SU-DHL-6 (cell line): ENCODE data around the gene L1TD1.

Experiments used
- H2AFZ ChIP-seq: fragments of 200-600 bp; sonication (generic); 2 replicates; pipeline ENCODE4 v1.6.1; 2014; ENCODE audit warnings: low read depth, mild to moderate bottlenecking, moderate library complexity, mixed read lengths, antibody characterized with exemption, low read length; ENCODE audit not compliant: severe bottlenecking
- H3F3A ChIP-seq: fragments of 200-600 bp; shearing (Covaris generic); 2 replicates; pipeline ENCODE4 v1.6.0; 2016; ENCODE audit warnings: antibody characterized with exemption, mild to moderate bottlenecking; ENCODE audit not compliant: insufficient read depth
- H3K27ac ChIP-seq: fragments of 200-600 bp; sonication (generic); 2 replicates; pipeline ENCODE4 v1.5.1; 2016; ENCODE audit warnings: low read depth, mild to moderate bottlenecking, low read length, moderate library complexity, mixed read lengths
- H3K27me3 ChIP-seq: fragments of 200-600 bp; sonication (generic), shearing (Covaris generic); 2 replicates; pipeline ENCODE4 v1.6.0; 2014; ENCODE audit warnings: mild to moderate bottlenecking, low read length
- H3K36me3 ChIP-seq: fragments of 200-600 bp; sonication (generic); 2 replicates; pipeline ENCODE4 v1.6.1; 2014; ENCODE audit warnings: mild to moderate bottlenecking, low read length, mixed read lengths
- H3K4me2 ChIP-seq: fragments of 300-600, 200-600 bp; shearing (Covaris generic), sonication (generic); 2 replicates; pipeline ENCODE4 v1.6.0; 2014; ENCODE audit warnings: low read length, low read depth, mild to moderate bottlenecking; ENCODE audit not compliant: poor library complexity, severe bottlenecking
- H3K4me3 ChIP-seq: fragments of 200-600 bp; sonication (generic); 2 replicates; pipeline ENCODE4 v1.5.1; 2014; ENCODE audit warnings: antibody characterized with exemption, low read length, mild to moderate bottlenecking, mixed read lengths; ENCODE audit not compliant: insufficient read depth, poor library complexity, severe bottlenecking
- H3K79me2 ChIP-seq: fragments of 200-600 bp; sonication (generic); 2 replicates; pipeline ENCODE4 v1.6.1; 2014; ENCODE audit warnings: mild to moderate bottlenecking, low read length, moderate library complexity; ENCODE audit not compliant: insufficient read depth
- H3K9ac ChIP-seq: fragments of 200-600 bp; sonication (generic); 2 replicates; pipeline ENCODE4 v1.7.0; 2014; ENCODE audit warnings: mild to moderate bottlenecking, low read length
- H3K9me2 ChIP-seq: fragments of 200-600 bp; sonication (generic); replicated peaks from 2 replicates; pipeline ENCODE4 v1.6.1; 2014; ENCODE audit warnings: low read length; ENCODE audit not compliant: insufficient read depth
- H3K9me3 ChIP-seq: fragments of 200-600 bp; sonication (generic); 2 replicates; pipeline ENCODE4 v1.6.1; 2014; ENCODE audit warnings: low read length, mixed read lengths; ENCODE audit not compliant: insufficient read depth
- H4K20me1 ChIP-seq: fragments of 200-600 bp; sonication (generic); 2 replicates; pipeline ENCODE4 v1.6.1; 2014; ENCODE audit warnings: low read depth, mild to moderate bottlenecking, antibody characterized with exemption, low read length, moderate library complexity, mixed read lengths
- CTCF ChIP-seq: fragments of 200-600 bp; sonication (generic); IDR thresholded peaks from one replicate; pipeline ENCODE4 v1.5.1; 2017; ENCODE audit warnings: antibody characterized with exemption, mild to moderate bottlenecking, low read length, moderate library complexity; ENCODE audit not compliant: insufficient read depth, poor library complexity, severe bottlenecking
- EZH2phosphoT487 ChIP-seq: fragments of 200-600 bp; sonication (generic), shearing (Covaris generic); conservative IDR thresholded peaks from 2 replicates; pipeline ENCODE4 v1.6.1; 2018; ENCODE audit warnings: mild to moderate bottlenecking, antibody characterized with exemption, low read length, moderate library complexity, mixed read lengths

L1TD1 gene

GRCh38 chr1:62175568-62176179 is 19.0 kb upstream of the L1TD1 start:
- Histone ChIP-seq H3K9me2 (no peaks in the 10 kb centered on the region), H3K4me2 (no peak overlapping the region), H3K4me3 (no peak overlapping the region), H3K79me2 (no peaks in the 10 kb centered on the region), H3K27me3 (no peaks in the 10 kb centered on the region), H3K27ac (no peak overlapping the region), H3K9ac (no peak overlapping the region), H3K9me3 (no peaks in the 10 kb centered on the region), H3F3A (no peaks in the 10 kb centered on the region), H2AFZ (no peak overlapping the region), H3K36me3 (no peaks in the 10 kb centered on the region), H4K20me1 (no peaks in the 10 kb centered on the region)
- TF ChIP-seq CTCF (peak; percentile 70), EZH2phosphoT487 (no peak)

GRCh38 chr1:62176597-62177312 is 17.9 kb upstream of the L1TD1 start:
- H3K4me3 ChIP-seq = no peak overlapping the region
- TF ChIP-seq EZH2phosphoT487 (no peak), CTCF (no peak)
- H3K9ac ChIP-seq = no peak overlapping the region
- H3F3A ChIP-seq = no peaks in the 10 kb centered on the region
- H3K9me2 ChIP-seq = no peaks in the 10 kb centered on the region
- no peak overlapping the region for H3K27ac ChIP-seq
- H3K79me2 ChIP-seq = no peaks in the 10 kb centered on the region
- H3K27me3 ChIP-seq = no peaks in the 10 kb centered on the region
- no peak overlapping the region for H3K4me2 ChIP-seq
- no peak overlapping the region for H2AFZ ChIP-seq
- no peaks in the 10 kb centered on the region for H4K20me1 ChIP-seq
- H3K9me3 ChIP-seq = no peaks in the 10 kb centered on the region
- no peaks in the 10 kb centered on the region for H3K36me3 ChIP-seq

- no peaks in the 10 kb centered on the region for H4K20me1 ChIP-seq
- no peak overlapping the region for H3K9ac ChIP-seq
- H3K9me3 ChIP-seq = no peaks in the 10 kb centered on the region
- no peaks in the 10 kb centered on the region for H3K79me2 ChIP-seq
- H3K4me3 ChIP-seq = no peak overlapping the region
- H2AFZ ChIP-seq = no peak overlapping the region
- no peaks in the 10 kb centered on the region for H3K27me3 ChIP-seq
- no peak for TF ChIP-seq CTCF
- TF ChIP-seq EZH2phosphoT487 = no peak
- no peaks in the 10 kb centered on the region for H3F3A ChIP-seq
- H3K27ac ChIP-seq = no peak overlapping the region
- H3K36me3 ChIP-seq = no peaks in the 10 kb centered on the region
- no peak overlapping the region for H3K4me2 ChIP-seq
- no peaks in the 10 kb centered on the region for H3K9me2 ChIP-seq
Observed at GRCh38 chr1:62177621-62178020, 17.0 kb upstream of the L1TD1 start.
